Activated CD8-positive, alpha-beta memory T cell treated with anti-CD3 and anti-CD28 coated beads for 1 hour (primary cell): ENCODE measurements around the gene CTSW.
A peak's percentile ranks its signal among the peaks of the same experiment; 100 is the strongest.

ENCODE experiments used
- DNase-seq, 2 donors: peaks; one replicate each; pipeline ENCODE4 v3.0.0-alpha.2; 2020; ENCODE audit warnings: low read depth in 1 of 2; ENCODE audit errors: extremely low read depth in 1 of 2

CTSW gene

GRCh38 chr11:65898656-65899355 is 19.2 kb downstream of the CTSW start:
- DNase-seq = no peak

GRCh38 chr11:65899356-65900124 is 19.9 kb downstream of the CTSW start:
- peak in 1 of 2 donors; percentile 49 for DNase-seq

GRCh38 chr11:65900125-65900898 is 20.7 kb downstream of the CTSW start, which contains the start of gene FOSL1:
FOSL1 (minus strand) TSS chr11:65900388; CDS start chr11:65900339, 49 bp downstream.
- peak; percentile 86 to 90 for DNase-seq

GRCh38 chr11:65900899-65901180 is 21.2 kb downstream of the CTSW start:
- DNase-seq = no peak

GRCh38 chr11:65903068-65903481 is 23.4 kb downstream of the CTSW start:
- DNase-seq = no peak

- no peak for DNase-seq
Measured at GRCh38 chr11:65903715-65904114, 24.1 kb downstream of the CTSW start.

- DNase-seq = no peak
Measured at GRCh38 chr11:65906602-65907001, 27.0 kb downstream of the CTSW start.

- DNase-seq = no peak
Measured at GRCh38 chr11:65907878-65908277, 28.2 kb downstream of the CTSW start.

GRCh38 chr11:65911682-65912568 is 32.3 kb downstream of the CTSW start:
- no peak for DNase-seq

GRCh38 chr11:65912845-65913244 is 33.2 kb downstream of the CTSW start:
- no peak for DNase-seq

GRCh38 chr11:65915101-65915820 is 35.6 kb downstream of the CTSW start:
- DNase-seq = no peak

- no peak for DNase-seq
Measured at GRCh38 chr11:65915821-65916251, 36.2 kb downstream of the CTSW start.

GRCh38 chr11:65916391-65916790 is 36.8 kb downstream of the CTSW start:
- no peak for DNase-seq

- no peak for DNase-seq
Measured at GRCh38 chr11:65917077-65917433, 37.4 kb downstream of the CTSW start.

- DNase-seq = no peak
Measured at GRCh38 chr11:65917434-65918210, 38.0 kb downstream of the CTSW start.

GRCh38 chr11:65918211-65919140 is 38.8 kb downstream of the CTSW start, which contains the start of gene C11orf68:
C11orf68 (minus strand) TSS chr11:65919062; CDS start chr11:65919031, 31 bp downstream.
- DNase-seq = no peak

GRCh38 chr11:65919141-65919572 is 39.5 kb downstream of the CTSW start, which contains the start of gene DRAP1:
DRAP1 (plus strand) TSS chr11:65919426; CDS start chr11:65919502, 76 bp downstream.
- DNase-seq = peak; percentile 96 to 100
